Lower lobe of right lung (tissue), 2 donors: ENCODE data around the gene FAHD2A. TPM values are rescaled to one million over a fixed set of nuclear protein-coding genes. Genes with fewer than 3 reads are reported as not detected.
"Not testable (repeated sequence)": the region's sequence is repeated elsewhere in the genome, so short reads cannot be mapped to it uniquely, and the experiment has no call there.

ENCODE experiments used
- ATAC-seq, 2 donors: fragments of 200-7000 bp; cut with Tn5 transposase; one replicate each; pipeline ENCODE4 v1.9.1; 2020 to 2022; ENCODE audit warnings: mild to moderate bottlenecking in 2 of 2, moderate library complexity in 2 of 2
- DNase-seq: peaks from one replicate; pipeline ENCODE4 v3.0.0-alpha.2; 2020
- H3K27ac ChIP-seq: fragments of 200-600 bp; one replicate; pipeline ENCODE4 v1.8.0; 2022
- H3K27me3 ChIP-seq: fragments of 200-600 bp; one replicate; pipeline ENCODE4 v1.8.0; 2022; ENCODE audit warnings: low read depth
- H3K36me3 ChIP-seq: fragments of 200-600 bp; one replicate; pipeline ENCODE4 v1.8.0; 2022; ENCODE audit warnings: mild to moderate bottlenecking
- H3K4me1 ChIP-seq: fragments of 200-600 bp; one replicate; pipeline ENCODE4 v1.8.0; 2022
- H3K4me3 ChIP-seq: fragments of 200-600 bp; one replicate; pipeline ENCODE4 v1.8.0; 2022; ENCODE audit warnings: mild to moderate bottlenecking
- H3K9me3 ChIP-seq: fragments of 200-600 bp; one replicate; pipeline ENCODE4 v1.8.0; 2022
- intact Hi-C: fragments of 100-400 bp; cut with DNase I; formaldehyde crosslinking; loops from one replicate; pipeline ENCODE4 v1.11.0; 2022
- total RNA-seq: library from RNA; stranded (reverse); fragmentation: NEBNext Ultra II Directional; extraction: Animal tissue kit (Norgen Biotek cat#: 25700); gene quantifications from one replicate; pipeline ENCODE4 v1.2.1, GENCODE V29; 2021
- TF ChIP-seq, protein P1 (sequence below): fragments of 200-600 bp; IDR thresholded peaks from one replicate; pipeline ENCODE4 v1.8.0; 2022; ENCODE audit warnings: antibody characterized with exemption, mild to moderate bottlenecking
- donor health status: DM: no; HTN: yes; CAD: no; lungs with severe emphysema.

The FAHD2A gene
- total RNA-seq, 1 donor from 2014 or later, result 19.4 TPM

DNA sequence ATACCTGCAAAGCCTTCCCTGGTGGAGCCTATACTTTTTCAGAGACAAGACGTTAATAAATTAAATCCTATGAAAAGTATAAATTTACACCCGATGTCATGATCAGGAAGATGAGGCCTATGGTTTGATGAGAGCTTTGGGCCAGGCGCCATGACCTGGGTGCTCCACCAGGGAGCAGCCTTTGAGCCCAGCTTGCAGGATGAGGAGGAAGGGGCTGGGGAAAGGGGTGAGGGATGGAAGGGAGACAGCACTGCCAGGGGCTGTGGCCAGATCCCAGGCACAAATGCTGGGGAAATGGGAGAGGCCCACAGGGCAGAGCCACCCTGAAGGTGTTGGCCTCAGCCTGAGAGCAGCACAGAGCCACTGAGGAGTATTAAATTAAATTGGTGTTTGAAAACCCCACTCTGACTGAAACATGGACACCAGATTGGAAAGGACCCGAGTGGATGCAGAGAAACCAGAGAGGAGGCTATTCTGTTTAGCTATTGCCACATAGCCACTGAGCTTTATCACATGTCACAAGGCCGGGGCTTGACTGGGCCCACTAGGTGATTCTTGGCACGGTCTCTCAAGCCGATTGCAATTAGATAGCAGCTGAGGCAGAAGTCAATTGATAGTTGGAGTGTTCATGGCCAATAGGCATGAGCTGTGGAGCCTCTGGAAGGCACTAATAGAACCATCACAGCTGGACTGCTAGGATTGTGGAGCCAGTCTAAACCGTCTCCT lies 9.6 kb upstream of the FAHD2A start:
- TF ChIP-seq, protein P1, sequence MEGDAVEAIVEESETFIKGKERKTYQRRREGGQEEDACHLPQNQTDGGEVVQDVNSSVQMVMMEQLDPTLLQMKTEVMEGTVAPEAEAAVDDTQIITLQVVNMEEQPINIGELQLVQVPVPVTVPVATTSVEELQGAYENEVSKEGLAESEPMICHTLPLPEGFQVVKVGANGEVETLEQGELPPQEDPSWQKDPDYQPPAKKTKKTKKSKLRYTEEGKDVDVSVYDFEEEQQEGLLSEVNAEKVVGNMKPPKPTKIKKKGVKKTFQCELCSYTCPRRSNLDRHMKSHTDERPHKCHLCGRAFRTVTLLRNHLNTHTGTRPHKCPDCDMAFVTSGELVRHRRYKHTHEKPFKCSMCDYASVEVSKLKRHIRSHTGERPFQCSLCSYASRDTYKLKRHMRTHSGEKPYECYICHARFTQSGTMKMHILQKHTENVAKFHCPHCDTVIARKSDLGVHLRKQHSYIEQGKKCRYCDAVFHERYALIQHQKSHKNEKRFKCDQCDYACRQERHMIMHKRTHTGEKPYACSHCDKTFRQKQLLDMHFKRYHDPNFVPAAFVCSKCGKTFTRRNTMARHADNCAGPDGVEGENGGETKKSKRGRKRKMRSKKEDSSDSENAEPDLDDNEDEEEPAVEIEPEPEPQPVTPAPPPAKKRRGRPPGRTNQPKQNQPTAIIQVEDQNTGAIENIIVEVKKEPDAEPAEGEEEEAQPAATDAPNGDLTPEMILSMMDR, result no peak
- no peak for DNase-seq

DNA sequence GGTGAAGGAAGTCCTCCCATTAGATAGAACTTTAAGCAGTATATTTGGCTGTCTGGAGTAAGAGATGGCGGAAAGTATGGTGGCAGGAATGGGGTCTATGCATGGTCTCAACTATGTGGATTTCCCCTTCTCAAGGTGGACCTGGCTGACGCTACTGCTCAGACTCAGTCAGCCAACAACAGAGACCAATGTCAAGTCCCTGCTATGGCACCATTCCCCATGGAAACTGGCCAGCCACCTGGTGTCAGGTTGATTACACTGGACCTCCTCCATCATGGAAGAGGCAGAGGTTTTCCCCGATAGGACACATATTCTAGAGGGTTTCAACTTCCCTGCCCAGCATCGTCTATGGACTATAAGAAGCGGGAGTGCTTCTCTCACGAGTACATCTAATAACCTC lies 8.6 kb upstream of the FAHD2A start:
- DNase-seq (peak; percentile 8), ATAC-seq (no peak)
- no peak overlapping the region for H3K4me3 ChIP-seq
- H3K4me1 ChIP-seq, result no peaks in the 10 kb centered on the region
- intact Hi-C loops, result no loop called here
- H3K36me3 ChIP-seq, result no peaks in the 10 kb centered on the region
- H3K9me3 ChIP-seq, result no peaks in the 10 kb centered on the region
- no peak overlapping the region for H3K27ac ChIP-seq
- TF ChIP-seq, protein P1, result no peak
- no peaks in the 10 kb centered on the region for H3K27me3 ChIP-seq

More for the DNA sequence above, 9.6 kb upstream of the FAHD2A start:
- Histone ChIP-seq H3K9me3 (no peaks in the 10 kb centered on the region), H3K4me3 (no peak overlapping the region), H3K27me3 (no peaks in the 10 kb centered on the region), H3K4me1 (no peaks in the 10 kb centered on the region), H3K27ac (no peak overlapping the region), H3K36me3 (no peaks in the 10 kb centered on the region)
- intact Hi-C loops, result no loop called here
- no peak for ATAC-seq

DNA sequence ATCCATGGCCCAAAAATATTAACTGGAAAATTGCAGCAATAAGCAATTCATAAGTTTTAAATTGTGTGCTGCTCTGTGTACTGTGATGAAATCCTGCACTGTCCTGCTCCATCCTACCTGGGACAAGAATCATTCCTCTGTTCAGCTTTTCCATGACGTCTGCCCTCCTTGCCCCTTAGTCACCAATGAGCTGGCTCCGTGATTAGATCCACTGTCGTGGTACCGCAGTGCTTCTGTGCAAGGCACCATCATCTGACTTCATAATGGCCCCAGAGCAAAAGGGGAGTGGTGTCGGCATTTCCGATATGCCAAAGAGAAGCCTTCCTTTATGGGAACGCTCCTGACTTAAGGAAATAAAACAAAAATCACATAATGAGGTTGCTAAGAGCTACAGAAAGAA lies 3.4 kb upstream of the FAHD2A start:
- H3K4me3 ChIP-seq, result no peak overlapping the region
- ATAC-seq (no peak), DNase-seq (no peak)
- no peaks in the 10 kb centered on the region for H3K27me3 ChIP-seq
- no peak overlapping the region for H3K27ac ChIP-seq
- H3K4me1 ChIP-seq, result peaks cover 17% of the 10 kb centered on the region
- TF ChIP-seq, protein P1, result no peak
- intact Hi-C loops, result no loop called here
- no peaks in the 10 kb centered on the region for H3K36me3 ChIP-seq
- H3K9me3 ChIP-seq, result no peaks in the 10 kb centered on the region

DNA sequence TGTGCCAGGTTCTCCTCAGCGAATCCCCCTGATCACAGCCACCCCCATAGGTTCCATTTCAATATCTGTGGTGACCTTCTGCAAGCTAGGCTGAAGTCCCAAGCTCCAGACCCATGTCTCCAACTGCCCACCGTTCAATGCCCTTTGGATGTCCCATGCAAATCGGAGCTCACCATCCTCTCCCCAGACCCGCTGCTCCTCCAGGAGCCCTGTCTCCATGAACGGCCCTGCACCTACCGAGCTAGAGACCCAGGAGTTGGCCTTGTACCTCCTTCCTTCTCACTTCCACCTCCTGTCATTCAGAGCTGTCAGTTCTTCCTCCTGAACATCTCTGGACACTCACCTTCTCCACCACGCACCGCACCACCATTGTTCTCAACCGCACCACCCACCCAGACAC lies 1.0 kb upstream of the FAHD2A start:
- Histone ChIP-seq H3K9me3 (no peaks in the 10 kb centered on the region), H3K4me3 (peak overlapping the region; percentile 94), H3K36me3 (no peaks in the 10 kb centered on the region), H3K27ac (no peak overlapping the region), H3K4me1 (peaks cover 17% of the 10 kb centered on the region), H3K27me3 (no peaks in the 10 kb centered on the region)
- ATAC-seq (no peak), DNase-seq (no peak)
- intact Hi-C loops, result no loop called here
- TF ChIP-seq, protein P1, result no peak

DNA sequence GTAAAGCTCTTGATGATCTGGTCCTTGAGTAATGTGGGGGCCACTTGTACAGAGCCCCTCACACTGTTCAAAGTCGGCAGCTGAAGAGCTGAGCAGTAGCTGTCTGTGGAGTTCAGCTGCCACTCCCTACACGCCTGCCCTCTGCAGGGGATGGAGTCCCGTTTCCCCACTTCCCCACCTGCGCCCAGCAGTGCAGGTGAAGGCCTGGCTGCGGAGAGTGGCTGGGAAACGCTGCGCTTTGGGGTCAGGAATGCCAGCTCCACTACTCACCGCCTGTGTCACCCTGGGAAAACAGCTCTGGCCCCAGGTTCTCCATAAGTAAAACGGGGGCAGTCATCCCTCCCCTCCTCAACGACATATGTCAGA lies 521 bp upstream of the FAHD2A start:
- intact Hi-C loops, H3K9me3 ChIP-seq, H3K27me3 ChIP-seq, DNase-seq, H3K36me3 ChIP-seq: not testable (repeated sequence)
- H3K4me1 ChIP-seq, result peaks cover 17% of the 10 kb centered on the region
- H3K4me3 ChIP-seq, result peak overlapping the region; percentile 94
- ATAC-seq, result peak; percentile 66 to 76
- peak overlapping the region; percentile 94 for H3K27ac ChIP-seq

DNA sequence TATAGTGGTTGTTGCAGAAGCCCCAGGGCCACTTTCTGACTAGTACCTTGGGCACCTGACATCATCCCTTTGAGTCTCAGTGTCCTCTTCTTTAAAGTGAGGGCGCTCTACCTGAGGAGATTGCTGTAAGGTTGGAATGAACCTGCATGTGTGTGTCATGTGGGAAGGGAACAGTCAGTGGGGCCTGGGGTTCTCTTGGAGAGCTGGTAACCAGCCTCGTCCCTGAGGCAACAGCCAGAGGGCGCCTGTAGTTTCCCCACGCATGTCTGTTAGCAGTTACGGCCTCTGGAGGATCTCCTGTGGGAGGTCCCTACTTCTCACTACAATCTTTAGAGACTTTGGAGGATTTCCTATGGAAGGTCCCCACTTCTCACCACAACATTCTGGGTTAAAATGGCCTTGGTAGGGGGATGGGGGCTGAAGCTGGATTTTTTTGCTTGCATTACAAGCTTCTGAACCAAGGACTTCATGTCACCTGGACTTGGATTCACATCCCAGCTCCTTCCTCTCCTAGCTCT lies 755 bp downstream of the FAHD2A start:
- H3K9me3 ChIP-seq, H3K27me3 ChIP-seq, DNase-seq, intact Hi-C loops: not testable (repeated sequence)
- H3K27ac ChIP-seq, result peak overlapping the region; percentile 94
- peak; percentile 67 to 74 for ATAC-seq
- peaks cover 17% of the 10 kb centered on the region for H3K4me1 ChIP-seq
- H3K4me3 ChIP-seq, result peak overlapping the region; percentile 94
- TF ChIP-seq, protein P1, result peak; percentile 30
- peaks cover 10% of the 10 kb centered on the region for H3K36me3 ChIP-seq

DNA sequence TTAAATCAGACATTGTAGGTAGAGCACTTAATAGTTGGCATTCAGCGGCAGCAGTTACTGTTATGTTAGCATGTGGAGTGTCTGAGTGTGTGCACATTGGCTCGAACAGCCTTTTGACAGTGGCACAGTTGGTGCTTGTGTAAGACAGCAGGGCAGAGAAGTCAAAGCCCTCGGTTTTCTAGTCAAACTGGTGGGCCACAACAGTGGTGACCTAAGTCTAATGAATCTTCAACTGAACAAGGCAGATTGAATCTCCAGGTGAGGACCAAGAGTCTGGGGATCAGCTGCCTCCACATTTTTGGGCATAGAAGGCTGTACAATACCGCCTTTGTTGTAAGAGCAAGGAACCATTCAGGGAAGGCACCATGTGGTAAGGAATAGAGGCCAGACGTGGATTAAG lies 1.3 kb downstream of the FAHD2A start:
- H3K4me3 ChIP-seq, intact Hi-C loops, H3K27ac ChIP-seq, DNase-seq, ATAC-seq, H3K27me3 ChIP-seq, H3K9me3 ChIP-seq: not testable (repeated sequence)
- Histone ChIP-seq H3K4me1 (peaks cover 17% of the 10 kb centered on the region), H3K36me3 (peaks cover 10% of the 10 kb centered on the region)

DNA sequence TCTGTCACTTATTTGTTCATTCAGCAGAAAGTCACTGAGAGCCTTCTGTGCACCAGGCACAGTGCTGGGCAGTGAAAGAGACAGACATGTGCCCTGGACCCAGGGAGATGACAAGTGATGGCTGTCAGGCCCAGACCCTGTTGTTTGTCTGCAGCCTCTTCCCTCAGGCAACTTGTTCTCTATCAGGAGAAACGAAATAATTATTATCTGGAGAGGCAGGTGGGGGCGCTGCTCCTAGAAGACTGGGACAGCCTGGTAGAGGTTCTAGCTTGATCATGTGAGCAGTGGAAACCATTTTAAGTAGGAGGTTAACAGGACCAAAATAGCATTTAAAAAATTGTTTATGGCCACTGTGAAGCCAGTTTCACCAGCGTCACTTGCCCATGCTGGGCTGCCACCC lies 2.2 kb downstream of the FAHD2A start:
- H3K9me3 ChIP-seq, H3K4me3 ChIP-seq, intact Hi-C loops, DNase-seq, H3K27me3 ChIP-seq, H3K27ac ChIP-seq, ATAC-seq: not testable (repeated sequence)
- Histone ChIP-seq H3K4me1 (peaks cover 17% of the 10 kb centered on the region), H3K36me3 (peaks cover 10% of the 10 kb centered on the region)

DNA sequence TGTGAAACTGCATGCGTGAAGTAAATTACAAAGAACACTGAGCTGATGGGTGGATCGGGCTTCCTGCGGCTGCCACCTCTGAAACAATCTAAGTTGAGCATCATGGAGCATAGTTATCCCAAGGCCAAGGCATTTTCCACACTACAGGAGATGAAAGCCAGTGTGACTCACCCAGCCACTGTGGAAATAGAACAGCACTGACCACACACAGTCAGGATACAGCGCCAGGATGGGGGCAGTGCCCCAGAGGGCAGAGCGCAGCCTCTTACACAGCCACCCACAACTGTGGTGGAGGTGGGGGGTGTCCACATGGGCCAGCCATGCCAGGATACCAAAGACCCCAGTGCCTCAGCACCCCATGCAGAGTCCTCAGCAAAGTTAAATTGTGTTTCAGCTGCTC lies 8.7 kb downstream of the FAHD2A start:
- H3K36me3 ChIP-seq, result peaks cover 13% of the 10 kb centered on the region
- H3K27ac ChIP-seq, intact Hi-C loops, DNase-seq, H3K4me3 ChIP-seq, H3K9me3 ChIP-seq, H3K27me3 ChIP-seq, H3K4me1 ChIP-seq, ATAC-seq: not testable (repeated sequence)
